BJ (cell line): ENCODE measurements around the gene NCOA3. TPM values are rescaled to one million over a fixed set of nuclear protein-coding genes. Genes with fewer than 3 reads are reported as not detected.

Experiments used
- CTCF ChIA-PET: fragments of 350-600 bp; formaldehyde crosslinking; extraction: SDS; loops from one replicate; lab custom pipeline; 2021; ENCODE audit warnings: antibody characterized with exemption, inconsistent platforms; lab: Yijun Ruan, JAX
- POLR2A ChIA-PET: fragments of 300-600 bp; sonication (Branson Sonifier 250); formaldehyde crosslinking; extraction: SDS; loops from one replicate; lab custom pipeline; 2021; ENCODE audit warnings: antibody characterized with exemption; lab: Charles Lee
- DNase-seq: peaks from one replicate; pipeline ENCODE4 v3.0.0-alpha.2; 2011; ENCODE audit warnings: low read depth
- H3K27me3 ChIP-seq: 2 replicates; pipeline ENCODE4 v1.6.0; 2011; ENCODE audit warnings: low read length; ENCODE audit not compliant: control insufficient read depth, insufficient read depth
- H3K36me3 ChIP-seq: 2 replicates; pipeline ENCODE4 v1.5.1; 2011; ENCODE audit warnings: low read length; ENCODE audit not compliant: control insufficient read depth, insufficient read depth
- H3K4me3 ChIP-seq: 2 replicates; pipeline ENCODE4 v1.5.1; 2011; ENCODE audit warnings: low read depth, mild to moderate bottlenecking, control low read depth, low read length
- CTCF ChIP-seq: IDR thresholded peaks from 2 replicates; pipeline ENCODE4 v1.5.1; 2011; ENCODE audit warnings: low read depth, mild to moderate bottlenecking, control low read depth, inconsistent platforms, low read length, moderate library complexity; ENCODE audit not compliant: insufficient read depth
- polyA plus RNA-seq: library from polyadenylated mRNA; depleted of rRNA; stranded (reverse); fragments of >200 nt; gene quantifications from 2 replicates; pipeline ENCODE4 v1.2.3, GENCODE V29; 2011

NCOA3 gene
- polyA plus RNA-seq, 1 experiment: 23.6 TPM

GRCh38 chr20:47479093-47479492 is 22.6 kb upstream of the NCOA3 start:
- TF ChIP-seq CTCF: no peak
- no peaks in the 10 kb centered on the region for H3K36me3 ChIP-seq
- peaks cover 1% of the 10 kb centered on the region; the same call in 1 of the 2 replicates for H3K27me3 ChIP-seq
- H3K4me3 ChIP-seq: no peak overlapping the region
- no peak for DNase-seq
- ChIA-PET CTCF (no interaction called here), POLR2A (no interaction called here)

GRCh38 chr20:47479506-47479905 is 22.2 kb upstream of the NCOA3 start:
- H3K4me3 ChIP-seq: no peak overlapping the region
- DNase-seq: no peak
- no peak for TF ChIP-seq CTCF
- no peaks in the 10 kb centered on the region for H3K36me3 ChIP-seq
- POLR2A ChIA-PET: no interaction called here
- CTCF ChIA-PET: no interaction called here
- H3K27me3 ChIP-seq: peaks cover 1% of the 10 kb centered on the region; the same call in 1 of the 2 replicates

GRCh38 chr20:47480239-47480638 is 21.4 kb upstream of the NCOA3 start:
- CTCF ChIA-PET: interaction anchor here (0.7 to 1.1 kb wide), 3 partner anchors 12 to 974 kb away, joined by 3 to 4 read pairs (median 3); no protein-coding TSS in a partner anchor
- POLR2A ChIA-PET: no interaction called here
- no peak for DNase-seq
- no peak for TF ChIP-seq CTCF
- Histone ChIP-seq H3K27me3 (peaks cover 1% of the 10 kb centered on the region; the same call in 1 of the 2 replicates), H3K36me3 (no peaks in the 10 kb centered on the region), H3K4me3 (no peak overlapping the region)

GRCh38 chr20:47480705-47481104 is 21.0 kb upstream of the NCOA3 start:
- ChIA-PET CTCF (interaction anchor here (0.7 to 1.1 kb wide), 3 partner anchors 12 to 974 kb away, joined by 3 to 4 read pairs (median 3); no protein-coding TSS in a partner anchor), POLR2A (no interaction called here)
- Histone ChIP-seq H3K36me3 (no peaks in the 10 kb centered on the region), H3K4me3 (no peak overlapping the region), H3K27me3 (peaks cover 1% of the 10 kb centered on the region; the same call in 1 of the 2 replicates)
- no peak for TF ChIP-seq CTCF
- no peak for DNase-seq

GRCh38 chr20:47481330-47482216 is 20.1 kb upstream of the NCOA3 start:
- H3K27me3 ChIP-seq: peaks cover 1% of the 10 kb centered on the region; the same call in 1 of the 2 replicates
- CTCF ChIA-PET: no interaction called here
- no peak overlapping the region for H3K4me3 ChIP-seq
- no peak for TF ChIP-seq CTCF
- POLR2A ChIA-PET: no interaction called here
- no peak for DNase-seq
- no peaks in the 10 kb centered on the region for H3K36me3 ChIP-seq
